A549 (cell line): ENCODE measurements around the gene ODAD4.

Experiments used
- CEBPB ChIP-seq, 2 experiments: fragments of >200 bp in 1 of 2; sonication (Bioruptor Twin) in 1 of 2; formaldehyde crosslinking in 1 of 2; IDR thresholded peaks; 2 replicates each; pipeline ENCODE4 v1.6.1; 2012 to 2016
- CTCF ChIP-seq: fragments of >200 bp; sonication (Bioruptor Twin); formaldehyde crosslinking; IDR thresholded peaks from 3 replicates; pipeline ENCODE4 v1.5.1; 2016
- EP300 ChIP-seq, 2 experiments: fragments of >200 bp; sonication (Bioruptor Twin); formaldehyde crosslinking; IDR thresholded peaks; 2 replicates in 1 of 2; 3 replicates in 1 of 2; pipeline ENCODE4 v1.6.1; 2016 to 2017
- HOXB5 ChIP-seq: fragments of 250-450 bp; sonication (Bioruptor Pico); IDR thresholded peaks from 2 replicates; pipeline ENCODE4 v1.5.0; 2020; ENCODE audit warnings: mild to moderate bottlenecking, moderate library complexity
- JUN ChIP-seq, 2 experiments: fragments of >200 bp; sonication (Bioruptor Twin); formaldehyde crosslinking; IDR thresholded peaks; 2 replicates in 1 of 2; 3 replicates in 1 of 2; pipeline ENCODE4 v1.6.1; 2016 to 2017
- JUNB ChIP-seq: fragments of >200 bp; sonication (Bioruptor Twin); formaldehyde crosslinking; IDR thresholded peaks from 2 replicates; pipeline ENCODE4 v1.6.1; 2016
- KDM5A ChIP-seq: fragments of 200-600 bp; sonication (generic); IDR thresholded peaks from 2 replicates; pipeline ENCODE4 v1.6.1; 2016; ENCODE audit warnings: antibody characterized with exemption, mild to moderate bottlenecking
- MAX ChIP-seq: IDR thresholded peaks from 2 replicates; pipeline ENCODE4 v1.6.1; 2012
- POLR2A ChIP-seq: IDR thresholded peaks from 2 replicates; pipeline ENCODE4 v1.6.1; 2012; ENCODE audit warnings: mild to moderate bottlenecking, low read length
- ZNF302 ChIP-seq: fragments of 250-450 bp; sonication (Bioruptor Pico); IDR thresholded peaks from 2 replicates; pipeline ENCODE4 v1.9.0; 2021; ENCODE audit warnings: inconsistent platforms, mild to moderate bottlenecking, moderate library complexity

GRCh38 chr17:41971721-41972523 lies 41.5 kb downstream of the ODAD4 start:
- no peak for TF ChIP-seq EP300 (IDR thresholded peaks at IDR 0.05)
- TF ChIP-seq CTCF, result no peak
- TF ChIP-seq ZNF302 (CRISPR knock-in tag), result no peak
- no peak for TF ChIP-seq JUN (IDR thresholded peaks at IDR 0.05)
- no peak for TF ChIP-seq KDM5A
- TF ChIP-seq POLR2A, result no peak
- no peak for TF ChIP-seq JUNB
- TF ChIP-seq MAX, result no peak
- TF ChIP-seq HOXB5 (CRISPR knock-in tag), result no peak
- TF ChIP-seq CEBPB (IDR thresholded peaks at IDR 0.05), result no peak
